ENCODE data around the gene CCDC141. TPM values are rescaled to one million over a fixed set of nuclear protein-coding genes. Genes with fewer than 3 reads are reported as not detected.

The CCDC141 gene
- polyA plus RNA-seq, 1 donor from 2014 or later: 0.27 TPM

DNA sequence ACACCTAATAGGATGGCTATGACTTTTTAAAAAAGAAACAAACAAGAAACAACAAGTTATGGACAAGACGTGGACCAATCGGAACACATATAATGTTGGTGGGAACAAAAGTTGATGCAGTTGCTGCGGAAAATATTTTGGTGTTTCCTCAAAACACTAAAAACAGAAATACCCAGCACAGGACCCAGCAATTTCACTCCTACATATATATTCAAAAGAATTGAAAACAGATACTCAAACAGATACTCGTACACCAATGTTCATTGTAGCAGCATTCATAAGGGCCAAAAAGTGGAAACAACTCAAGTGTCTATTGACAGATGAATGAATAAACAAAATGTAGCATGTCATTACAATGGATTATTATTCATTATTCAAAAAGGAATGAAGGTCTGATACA, 12.1 kb downstream of the CCDC141 start:
- no peak for TF ChIP-seq EP300 (conservative IDR thresholded peaks at IDR 0.05; ENCODE audit: poor library complexity, severe bottlenecking)
- TF ChIP-seq, protein P1, sequence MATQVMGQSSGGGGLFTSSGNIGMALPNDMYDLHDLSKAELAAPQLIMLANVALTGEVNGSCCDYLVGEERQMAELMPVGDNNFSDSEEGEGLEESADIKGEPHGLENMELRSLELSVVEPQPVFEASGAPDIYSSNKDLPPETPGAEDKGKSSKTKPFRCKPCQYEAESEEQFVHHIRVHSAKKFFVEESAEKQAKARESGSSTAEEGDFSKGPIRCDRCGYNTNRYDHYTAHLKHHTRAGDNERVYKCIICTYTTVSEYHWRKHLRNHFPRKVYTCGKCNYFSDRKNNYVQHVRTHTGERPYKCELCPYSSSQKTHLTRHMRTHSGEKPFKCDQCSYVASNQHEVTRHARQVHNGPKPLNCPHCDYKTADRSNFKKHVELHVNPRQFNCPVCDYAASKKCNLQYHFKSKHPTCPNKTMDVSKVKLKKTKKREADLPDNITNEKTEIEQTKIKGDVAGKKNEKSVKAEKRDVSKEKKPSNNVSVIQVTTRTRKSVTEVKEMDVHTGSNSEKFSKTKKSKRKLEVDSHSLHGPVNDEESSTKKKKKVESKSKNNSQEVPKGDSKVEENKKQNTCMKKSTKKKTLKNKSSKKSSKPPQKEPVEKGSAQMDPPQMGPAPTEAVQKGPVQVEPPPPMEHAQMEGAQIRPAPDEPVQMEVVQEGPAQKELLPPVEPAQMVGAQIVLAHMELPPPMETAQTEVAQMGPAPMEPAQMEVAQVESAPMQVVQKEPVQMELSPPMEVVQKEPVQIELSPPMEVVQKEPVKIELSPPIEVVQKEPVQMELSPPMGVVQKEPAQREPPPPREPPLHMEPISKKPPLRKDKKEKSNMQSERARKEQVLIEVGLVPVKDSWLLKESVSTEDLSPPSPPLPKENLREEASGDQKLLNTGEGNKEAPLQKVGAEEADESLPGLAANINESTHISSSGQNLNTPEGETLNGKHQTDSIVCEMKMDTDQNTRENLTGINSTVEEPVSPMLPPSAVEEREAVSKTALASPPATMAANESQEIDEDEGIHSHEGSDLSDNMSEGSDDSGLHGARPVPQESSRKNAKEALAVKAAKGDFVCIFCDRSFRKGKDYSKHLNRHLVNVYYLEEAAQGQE (IDR thresholded peaks at IDR 0.05; ENCODE audit: borderline replicate concordance): no peak
- TF ChIP-seq EZH2 (IDR thresholded peaks at IDR 0.05; ENCODE audit: borderline replicate concordance, insufficient read depth, low read length, poor library complexity, severe bottlenecking): no peak
- no peak for TF ChIP-seq POLR2AphosphoS5 (IDR thresholded peaks at IDR 0.05)
- TF ChIP-seq TAF1 (IDR thresholded peaks at IDR 0.05; ENCODE audit: low read depth): no peak
- no peak for TF ChIP-seq CTCF (IDR thresholded peaks at IDR 0.05; ENCODE audit: poor library complexity, severe bottlenecking)
- TF ChIP-seq RAD21 (conservative IDR thresholded peaks at IDR 0.05): no peak
- no peak for TF ChIP-seq MXI1 (conservative IDR thresholded peaks at IDR 0.05; ENCODE audit: poor library complexity, severe bottlenecking)
- TF ChIP-seq SMC3 (conservative IDR thresholded peaks at IDR 0.05; ENCODE audit: poor library complexity): no peak
- Histone ChIP-seq H3F3A (ENCODE audit: insufficient read depth, low read length, poor library complexity, severe bottlenecking) (no peaks in the 10 kb centered on the region), H3K9me2 (ENCODE audit: insufficient read depth, low read length) (no peaks in the 10 kb centered on the region), H3K9ac (ENCODE audit: low read length) (no peak overlapping the region), H4K20me1 (ENCODE audit: insufficient read depth) (no peaks in the 10 kb centered on the region), H3K4me3 (ENCODE audit: low read length) (no peak overlapping the region), H2AFZ (ENCODE audit: low read depth, low read length) (no peak overlapping the region), H3K9me3 (ENCODE audit: low read length) (no peaks in the 10 kb centered on the region), H3K36me3 (ENCODE audit: insufficient read depth, low read length) (no peaks in the 10 kb centered on the region), H3K27ac (ENCODE audit: low read length) (no peak overlapping the region), H3K27me3 (ENCODE audit: insufficient read depth, low read depth, low read length) (no peaks in the 10 kb centered on the region), H3K79me2 (replicated peaks; ENCODE audit: insufficient read depth, low read length) (no peaks in the 10 kb centered on the region), H3K4me2 (ENCODE audit: low read length) (no peak overlapping the region)

DNA sequence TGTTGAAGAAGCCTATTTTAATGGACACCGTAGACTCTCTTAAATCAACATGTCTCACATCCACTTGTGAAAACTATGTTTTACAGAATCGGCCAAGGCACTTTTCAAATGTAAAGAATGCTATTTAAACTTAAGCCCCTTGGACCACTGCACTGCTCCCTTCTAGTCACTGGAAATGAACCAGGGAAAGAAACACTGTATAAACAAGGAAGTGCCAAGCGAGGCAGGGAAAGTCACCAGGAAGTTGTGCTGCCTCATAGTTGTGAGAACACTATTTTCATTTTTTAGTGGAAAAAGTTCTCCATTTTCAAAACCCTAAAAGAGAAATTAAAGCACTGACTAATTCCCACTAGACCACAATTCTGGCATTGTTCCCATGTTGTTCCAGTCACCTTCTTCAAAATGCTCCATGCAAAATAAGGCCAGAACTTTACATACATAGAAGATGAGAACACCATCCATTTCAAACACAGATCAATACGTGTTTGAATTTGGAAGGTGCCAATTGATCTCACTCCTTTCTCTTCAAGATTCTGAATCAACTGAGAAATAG, 13.5 kb downstream of the CCDC141 start:
- no peaks in the 10 kb centered on the region for H3K9me3 ChIP-seq (ENCODE audit: low read length)
- H3K27me3 ChIP-seq (ENCODE audit: insufficient read depth, low read depth, low read length): no peaks in the 10 kb centered on the region
- no peaks in the 10 kb centered on the region for H3F3A ChIP-seq (ENCODE audit: insufficient read depth, low read length, poor library complexity, severe bottlenecking)
- no peaks in the 10 kb centered on the region for H3K36me3 ChIP-seq (ENCODE audit: insufficient read depth, low read length)
- H3K4me2 ChIP-seq (ENCODE audit: low read length): no peak overlapping the region
- TF ChIP-seq POLR2AphosphoS5 (IDR thresholded peaks at IDR 0.05) (no peak), EP300 (conservative IDR thresholded peaks at IDR 0.05; ENCODE audit: poor library complexity, severe bottlenecking) (no peak), RAD21 (conservative IDR thresholded peaks at IDR 0.05) (no peak), TAF1 (IDR thresholded peaks at IDR 0.05; ENCODE audit: low read depth) (no peak), EZH2 (IDR thresholded peaks at IDR 0.05; ENCODE audit: borderline replicate concordance, insufficient read depth, low read length, poor library complexity, severe bottlenecking) (no peak), MXI1 (conservative IDR thresholded peaks at IDR 0.05; ENCODE audit: poor library complexity, severe bottlenecking) (no peak)
- H4K20me1 ChIP-seq (ENCODE audit: insufficient read depth): no peaks in the 10 kb centered on the region
- no peaks in the 10 kb centered on the region for H3K9me2 ChIP-seq (ENCODE audit: insufficient read depth, low read length)
- H3K79me2 ChIP-seq (replicated peaks; ENCODE audit: insufficient read depth, low read length): no peaks in the 10 kb centered on the region
- no peak overlapping the region for H3K27ac ChIP-seq (ENCODE audit: low read length)
- no peak overlapping the region for H3K9ac ChIP-seq (ENCODE audit: low read length)
- H2AFZ ChIP-seq (ENCODE audit: low read depth, low read length): no peak overlapping the region
- H3K4me3 ChIP-seq (ENCODE audit: low read length): no peak overlapping the region

Measured in neural cell (in vitro differentiated cells).